PC-3 (cell line): ENCODE measurements around the gene CCDC92.

Source experiments
- EZH2 ChIP-seq: fragments of 300-600 bp; sonication (generic); IDR thresholded peaks from one replicate; pipeline ENCODE4 v1.6.1; 2017; ENCODE audit warnings: antibody characterized with exemption, mild to moderate bottlenecking, low read length; ENCODE audit not compliant: unreplicated experiment
- TF ChIP-seq, protein P1 (sequence below): fragments of 300-600 bp; sonication (generic); conservative IDR thresholded peaks from 2 replicates; pipeline ENCODE4 v1.5.1; 2017; ENCODE audit warnings: antibody characterized with exemption, low read depth, mild to moderate bottlenecking, low read length

- TF ChIP-seq, protein P1, sequence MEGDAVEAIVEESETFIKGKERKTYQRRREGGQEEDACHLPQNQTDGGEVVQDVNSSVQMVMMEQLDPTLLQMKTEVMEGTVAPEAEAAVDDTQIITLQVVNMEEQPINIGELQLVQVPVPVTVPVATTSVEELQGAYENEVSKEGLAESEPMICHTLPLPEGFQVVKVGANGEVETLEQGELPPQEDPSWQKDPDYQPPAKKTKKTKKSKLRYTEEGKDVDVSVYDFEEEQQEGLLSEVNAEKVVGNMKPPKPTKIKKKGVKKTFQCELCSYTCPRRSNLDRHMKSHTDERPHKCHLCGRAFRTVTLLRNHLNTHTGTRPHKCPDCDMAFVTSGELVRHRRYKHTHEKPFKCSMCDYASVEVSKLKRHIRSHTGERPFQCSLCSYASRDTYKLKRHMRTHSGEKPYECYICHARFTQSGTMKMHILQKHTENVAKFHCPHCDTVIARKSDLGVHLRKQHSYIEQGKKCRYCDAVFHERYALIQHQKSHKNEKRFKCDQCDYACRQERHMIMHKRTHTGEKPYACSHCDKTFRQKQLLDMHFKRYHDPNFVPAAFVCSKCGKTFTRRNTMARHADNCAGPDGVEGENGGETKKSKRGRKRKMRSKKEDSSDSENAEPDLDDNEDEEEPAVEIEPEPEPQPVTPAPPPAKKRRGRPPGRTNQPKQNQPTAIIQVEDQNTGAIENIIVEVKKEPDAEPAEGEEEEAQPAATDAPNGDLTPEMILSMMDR = no peak
- TF ChIP-seq EZH2 = no peak
Measured at GRCh38 chr12:124009781-124010180, 37.1 kb upstream of the CCDC92 start.
